A673 (cell line): Measurements from ENCODE around the gene TXNRD1.

ENCODE experiments used
- CTCF ChIP-seq: fragments of 300-800, 200-600 bp; sonication (generic); conservative IDR thresholded peaks from 2 replicates; pipeline ENCODE4 v1.5.1; 2017; ENCODE audit warnings: low read depth, mild to moderate bottlenecking, antibody characterized with exemption, low read length, moderate library complexity, mixed read lengths
- EZH2 ChIP-seq: fragments of 200-600 bp; sonication (generic); IDR thresholded peaks from 2 replicates; pipeline ENCODE4 v1.6.1; 2017; ENCODE audit warnings: borderline replicate concordance, low read depth, mild to moderate bottlenecking, mixed read lengths, antibody characterized with exemption, low read length; ENCODE audit not compliant: poor library complexity, severe bottlenecking

- TF ChIP-seq CTCF (no peak), EZH2 (no peak)
Measured at GRCh38 chr12:104182144-104182543, 33.4 kb upstream of the TXNRD1 start.
